Measurements from ENCODE around the gene OR8H2.
"Not testable (repeated sequence)": the region's sequence is repeated elsewhere in the genome, so short reads cannot be mapped to it uniquely, and the experiment has no call there.

OR8H2 gene

GRCh38 chr11:56103210-56103737 is at the start of gene OR8H2:
TSS of gene OR8H2 (plus strand) at chr11:56103687. CDS start at chr11:56105043, 1,356 bp downstream.
- DNase-seq, result no peak

DNA sequence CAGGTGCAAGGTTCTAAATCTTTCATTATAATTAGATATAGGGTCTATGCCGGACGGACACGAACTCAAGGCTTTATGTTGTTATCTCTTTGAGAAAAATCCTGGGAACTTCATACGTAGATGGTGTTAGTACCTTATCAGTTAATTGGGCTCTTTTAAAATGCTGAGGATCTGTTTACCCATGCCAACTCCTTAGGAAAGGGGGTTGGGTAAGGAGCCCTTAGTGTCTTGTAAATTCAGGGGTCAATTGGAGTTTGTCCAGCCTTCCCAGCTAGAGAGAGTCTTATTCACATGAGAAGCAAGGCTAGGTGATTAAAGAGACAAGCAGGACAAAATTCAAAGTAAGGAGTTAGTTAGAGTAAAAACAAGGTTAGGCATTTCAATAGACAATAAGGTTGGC is 47.1 kb upstream of the OR8H2 start:
- not testable (repeated sequence) for DNase-seq

DNA sequence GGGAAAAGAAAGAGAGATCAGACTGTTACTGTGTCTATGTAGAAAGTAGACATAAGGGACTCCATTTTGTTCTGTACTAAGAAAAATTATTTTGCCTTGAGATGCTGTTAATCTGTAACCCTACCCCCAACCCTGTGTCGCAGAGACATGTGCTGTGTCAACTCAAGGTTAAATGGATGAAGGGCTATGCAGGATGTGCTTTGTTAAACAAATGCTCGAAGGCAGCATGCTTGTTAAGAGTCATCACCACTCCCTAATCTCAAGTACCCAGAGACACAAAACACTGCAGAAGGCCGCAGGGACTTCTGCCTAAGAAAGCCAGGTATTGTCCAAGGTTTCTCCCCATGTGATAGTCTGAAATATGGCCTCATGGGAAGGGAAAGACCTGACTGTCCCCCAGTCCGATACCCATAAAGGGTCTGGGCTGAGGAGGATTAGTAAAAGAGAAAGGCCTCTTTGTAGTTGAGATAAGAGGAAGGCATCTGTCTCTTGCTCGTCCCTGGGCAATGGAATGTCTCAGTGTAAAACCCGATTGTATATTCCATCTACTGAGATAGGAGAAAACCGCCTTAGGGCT is 45.7 kb upstream of the OR8H2 start:
- DNase-seq, result not testable (repeated sequence)

- not testable (repeated sequence) for DNase-seq
Measured at GRCh38 chr11:56058260-56058780, 45.2 kb upstream of the OR8H2 start.

DNA sequence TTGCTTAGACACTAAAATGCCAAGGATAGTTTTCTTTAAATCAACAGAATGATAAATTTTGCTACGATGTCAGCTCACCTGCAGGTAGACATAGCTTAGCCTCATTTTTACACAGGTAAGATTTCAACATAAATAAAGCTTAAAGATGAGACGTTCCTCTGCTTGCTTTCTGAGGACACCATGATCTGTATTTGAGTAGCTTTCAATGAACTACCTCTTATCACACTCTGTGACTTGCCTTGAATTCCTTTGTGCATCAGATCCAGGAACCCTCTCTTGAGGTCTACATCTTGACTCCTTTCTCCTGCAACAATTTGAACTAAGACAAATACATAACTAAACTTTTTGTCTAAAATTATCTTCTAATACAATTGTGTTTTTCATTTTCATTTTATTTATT is 36.5 kb upstream of the OR8H2 start:
- no peak for DNase-seq

- no peak for DNase-seq
Measured at GRCh38 chr11:56089697-56090096, 13.8 kb upstream of the OR8H2 start.

DNA sequence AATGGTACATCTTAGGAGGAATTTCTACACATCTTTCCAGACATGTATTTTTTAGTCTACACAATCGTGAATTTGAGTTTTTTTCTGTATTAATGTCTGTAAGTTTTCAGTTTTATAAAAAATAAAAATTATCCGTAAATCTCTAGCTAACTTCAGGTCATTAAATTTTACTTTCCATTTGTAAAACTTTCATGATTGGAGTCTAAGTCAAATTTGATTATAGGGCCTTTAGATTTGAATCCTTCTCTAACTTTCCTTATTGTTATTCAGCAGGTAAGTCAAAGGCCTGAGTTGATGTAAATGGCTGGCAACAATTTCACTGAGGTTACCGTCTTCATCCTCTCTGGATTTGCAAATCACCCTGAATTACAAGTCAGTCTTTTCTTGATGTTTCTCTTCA is 10.5 kb upstream of the OR8H2 start, which contains the start of gene OR8I2:
OR8I2 (plus strand) TSS at position 301 of the 400 bp plus-strand sequence; CDS start at position 301, 0 bp downstream.
- DNase-seq, result no peak

- no peak for DNase-seq
Measured at GRCh38 chr11:56122073-56122472, 18.6 kb downstream of the OR8H2 start, which contains the start of gene OR8H3. TSS of gene OR8H3 (plus strand) at chr11:56122373. CDS start at chr11:56122373, 0 bp downstream.

DNA sequence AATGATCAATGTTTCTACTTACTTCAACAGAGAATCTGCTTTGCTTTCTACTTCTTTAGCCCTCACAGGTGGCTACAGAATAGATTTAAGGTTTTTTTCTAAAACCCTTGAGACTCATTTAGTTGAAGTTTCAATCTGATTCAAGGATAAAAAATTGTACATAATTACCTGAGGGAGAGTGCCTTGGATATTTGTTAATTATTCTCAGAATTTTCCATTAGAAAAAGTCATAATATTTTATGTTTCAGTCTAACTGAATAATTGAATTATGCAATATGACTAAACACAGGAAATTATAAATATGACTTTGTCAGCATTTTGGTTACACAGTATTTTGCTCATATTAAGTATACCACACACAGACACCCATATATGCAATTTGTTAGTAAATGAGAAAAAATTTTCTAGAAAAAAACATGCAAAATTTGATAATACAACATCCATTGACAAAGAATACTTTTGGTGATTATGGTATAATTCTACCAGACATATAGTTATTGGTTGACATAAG is 36.7 kb downstream of the OR8H2 start, which contains the start of gene OR8J3:
OR8J3 (minus strand) TSS at position 51 of the 511 bp plus-strand sequence. CDS start 2,483 bp downstream, outside the sequence.
- no peak for DNase-seq

- not testable (repeated sequence) for DNase-seq
Measured at GRCh38 chr11:56143681-56144080, 40.2 kb downstream of the OR8H2 start.

GRCh38 chr11:56151376-56151775 is 47.9 kb downstream of the OR8H2 start:
- DNase-seq, result no peak

DNA sequence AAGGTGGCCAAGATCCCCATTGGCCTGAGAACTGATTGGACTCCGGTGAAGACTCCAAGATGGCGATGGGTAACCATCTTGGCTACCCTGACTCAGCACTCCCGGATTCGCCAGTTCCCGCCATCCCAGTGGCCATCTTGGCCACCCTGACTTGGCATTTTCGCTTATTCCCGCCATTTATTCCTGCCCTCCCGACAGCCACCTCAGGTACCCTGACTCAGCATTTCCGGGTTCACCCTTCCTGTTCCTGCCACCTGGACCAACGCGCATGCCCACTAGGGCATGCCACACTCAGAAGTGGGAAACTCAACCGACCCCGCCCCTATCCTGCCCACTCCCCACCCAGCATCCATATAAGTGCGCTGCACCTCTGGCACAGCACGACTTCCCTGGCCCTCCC is 48.8 kb downstream of the OR8H2 start:
- no peak for DNase-seq

All from CD4-positive, alpha-beta T cell treated with Interleukin-17A for 1 hour (primary cell).